Hepatic stellate cell (primary cell): Measurements from ENCODE around the gene MACROD2.

Source experiments
- DNase-seq: peaks from one replicate; pipeline ENCODE4 v3.0.0; 2011; ENCODE audit warnings: low spot score

Gene MACROD2

DNA sequence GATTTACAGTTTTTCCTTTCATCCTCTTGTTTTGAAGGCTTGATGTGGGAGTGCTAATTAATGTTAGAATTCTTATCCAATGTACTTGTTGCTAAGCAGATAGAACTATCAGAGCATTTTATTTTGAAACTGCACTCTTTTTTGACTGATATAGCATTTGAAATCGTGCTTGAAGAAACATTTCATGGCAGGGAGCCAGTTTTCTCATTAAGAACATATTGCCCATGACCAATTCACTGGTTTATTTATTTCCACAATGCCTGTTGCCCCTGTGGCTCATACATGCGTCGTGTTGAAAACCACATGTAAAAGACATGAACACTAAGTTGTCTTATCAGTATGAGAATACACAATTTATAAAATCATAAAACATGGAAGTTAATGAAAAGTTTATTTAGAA, 821.8 kb downstream of the MACROD2 start:
- DNase-seq = no peak

DNA sequence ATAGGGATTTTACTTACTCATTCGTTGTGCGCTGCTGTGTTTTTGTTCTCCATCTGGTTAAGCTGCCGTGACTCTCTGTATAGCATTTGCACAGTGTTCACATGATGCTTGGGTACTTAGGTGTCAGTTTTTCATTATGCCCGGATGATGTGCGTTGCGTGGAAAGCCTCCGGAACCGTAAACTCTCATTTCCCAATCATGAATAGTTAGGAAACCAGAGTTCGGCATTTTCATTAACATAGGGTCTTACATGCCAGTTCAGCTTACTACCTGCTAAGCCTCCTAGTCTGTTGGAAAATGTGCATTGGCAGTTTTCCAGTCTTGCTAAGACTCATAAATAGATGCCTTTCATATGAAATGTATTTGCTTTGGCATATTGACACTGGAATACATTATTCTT, 825.5 kb downstream of the MACROD2 start:
- no peak for DNase-seq

DNA sequence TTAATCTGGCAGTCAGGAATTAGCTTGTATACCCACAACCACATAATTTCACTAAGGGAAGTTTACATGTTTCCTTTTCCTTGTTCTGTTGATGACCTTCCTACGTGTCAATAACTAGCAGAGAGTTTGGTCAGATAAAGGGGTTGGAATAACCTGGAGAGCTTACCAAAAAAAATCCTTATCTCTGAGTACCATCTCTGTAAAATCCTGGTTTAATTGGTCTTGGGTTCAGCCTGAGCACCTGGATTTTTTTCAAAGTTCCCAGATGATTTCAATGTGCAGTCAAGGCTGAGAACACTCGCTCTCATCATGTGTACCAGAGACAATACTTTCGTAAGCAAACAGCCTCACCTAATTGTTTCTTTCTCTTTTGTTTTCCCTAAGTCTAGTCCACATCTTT, 825.9 kb downstream of the MACROD2 start:
- no peak for DNase-seq

DNA sequence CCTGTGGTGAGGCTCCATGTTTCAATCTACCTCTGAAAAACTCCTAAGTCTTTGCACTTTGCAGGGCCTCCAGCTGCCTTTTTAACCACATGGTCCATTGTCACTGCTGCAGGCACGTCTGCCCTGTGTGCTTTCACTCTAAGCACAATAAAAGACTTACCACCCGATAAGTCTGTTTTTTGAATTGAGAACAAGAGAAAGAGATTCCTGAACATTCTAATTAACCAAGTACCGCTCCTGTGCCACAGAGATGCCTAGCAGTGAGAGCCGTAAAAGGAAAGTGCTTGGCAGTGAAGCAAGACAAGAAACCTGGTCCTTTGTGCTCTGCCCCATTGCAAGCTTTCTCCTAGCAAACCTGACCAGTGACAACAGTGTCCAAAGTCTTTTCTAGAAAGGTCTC, 829.7 kb downstream of the MACROD2 start:
- no peak for DNase-seq

DNA sequence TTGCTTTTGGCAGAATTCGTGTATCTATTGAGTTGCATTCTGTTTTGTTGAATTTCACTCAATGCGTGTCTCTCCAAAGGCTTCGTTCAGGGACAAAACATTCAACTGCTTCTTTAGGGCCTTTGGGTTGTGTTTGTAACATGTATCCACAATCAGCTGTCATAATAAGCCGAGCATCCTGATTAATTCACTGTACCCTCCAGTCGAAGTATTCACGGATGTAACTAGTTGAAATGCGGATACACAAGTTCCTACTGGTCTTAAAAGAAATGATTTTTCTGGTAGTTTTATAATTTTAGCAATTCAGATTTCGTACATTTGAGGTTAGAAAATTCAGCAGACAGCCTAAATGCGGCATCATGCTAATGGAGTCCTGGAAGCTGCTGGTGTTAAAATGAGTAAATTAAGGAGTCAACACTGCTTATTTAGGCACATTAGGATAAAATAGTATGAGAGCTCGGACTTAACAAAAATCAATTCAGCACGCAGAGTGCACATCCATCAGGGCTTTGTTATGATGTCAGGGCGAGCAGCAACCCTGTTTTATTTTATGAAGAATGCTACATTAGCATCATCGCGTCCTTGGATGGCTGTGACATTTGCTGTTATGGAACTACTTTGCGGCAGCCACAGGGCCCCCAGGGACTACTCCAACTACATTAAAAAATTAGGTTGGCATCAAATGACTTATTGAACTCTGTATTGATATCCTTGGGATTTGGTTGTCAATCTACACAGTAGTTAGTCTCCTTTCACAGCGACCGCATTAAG, 831.4 kb downstream of the MACROD2 start:
- DNase-seq = no peak

DNA sequence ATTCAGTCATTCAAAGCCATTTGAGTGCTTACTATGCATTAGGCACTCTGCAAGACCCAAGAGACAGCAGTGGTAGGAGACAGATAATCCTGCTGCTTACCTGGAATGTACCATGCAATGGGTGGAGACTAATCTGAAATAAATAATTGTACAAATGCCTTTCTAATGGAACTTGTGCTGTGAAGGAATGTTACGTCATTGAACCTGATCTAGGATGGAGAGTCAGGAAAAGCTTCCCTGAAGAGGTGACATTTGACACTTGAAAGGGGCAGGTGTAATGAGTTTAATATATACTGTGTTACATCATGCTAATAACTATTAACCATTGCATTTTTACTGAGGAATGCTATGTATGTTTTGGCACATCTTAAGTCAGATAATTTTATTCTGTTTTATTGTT, 833.1 kb downstream of the MACROD2 start:
- no peak for DNase-seq

DNA sequence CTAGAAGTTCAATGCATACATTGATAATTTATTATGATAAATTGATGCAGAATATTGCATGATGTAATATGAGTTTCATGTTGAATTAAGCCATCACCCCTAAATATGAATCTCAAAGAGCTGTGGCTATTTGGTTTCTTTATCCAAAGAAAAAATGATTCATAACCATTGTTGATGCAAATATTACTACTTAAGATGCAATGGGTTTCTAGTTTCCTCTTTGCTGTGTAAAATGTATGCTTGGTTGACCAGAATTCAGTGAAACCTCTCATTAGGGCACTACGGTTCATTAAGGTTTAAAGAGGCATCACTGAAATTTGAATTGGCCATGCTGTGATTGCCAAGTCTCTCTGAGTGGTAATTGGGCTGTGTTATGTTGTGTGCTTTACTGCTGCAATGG, 834.6 kb downstream of the MACROD2 start:
- no peak for DNase-seq

DNA sequence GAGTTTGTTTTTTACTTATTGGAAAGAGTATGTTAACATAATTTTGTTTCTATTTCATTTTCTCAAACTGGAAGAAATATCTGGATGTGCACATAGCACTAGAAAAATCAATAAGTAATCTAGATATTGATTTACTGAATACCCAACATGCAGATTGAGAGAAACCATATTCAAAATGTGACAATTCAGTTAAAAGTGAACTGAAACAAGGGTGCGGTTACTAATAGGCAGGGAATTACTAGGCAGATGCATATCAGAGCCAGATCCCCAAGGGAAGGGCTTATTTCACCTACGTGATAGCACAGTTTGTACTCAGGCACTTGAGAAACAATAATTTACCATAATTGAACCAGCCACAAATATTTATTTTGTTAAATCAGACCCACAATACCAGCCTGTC, 835.1 kb downstream of the MACROD2 start:
- DNase-seq = no peak

DNA sequence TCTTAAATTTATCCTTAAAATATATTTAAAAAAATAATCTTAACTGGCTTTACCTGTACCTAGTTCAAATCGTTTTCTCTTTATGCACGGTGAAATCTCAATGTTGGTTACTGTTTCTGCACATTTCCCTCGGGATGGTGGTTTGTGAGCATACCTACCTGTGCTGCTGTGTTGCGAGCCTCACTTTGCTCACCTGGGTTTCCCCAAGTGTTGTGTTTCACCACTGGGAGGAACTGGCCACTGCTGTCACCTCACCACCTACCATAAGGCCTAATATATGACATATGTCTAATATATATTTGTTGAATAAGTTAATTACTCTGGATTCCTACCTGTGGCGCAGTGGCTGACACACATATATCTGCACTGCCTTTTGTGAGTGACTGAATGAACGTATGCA, 835.6 kb downstream of the MACROD2 start:
- DNase-seq = no peak

DNA sequence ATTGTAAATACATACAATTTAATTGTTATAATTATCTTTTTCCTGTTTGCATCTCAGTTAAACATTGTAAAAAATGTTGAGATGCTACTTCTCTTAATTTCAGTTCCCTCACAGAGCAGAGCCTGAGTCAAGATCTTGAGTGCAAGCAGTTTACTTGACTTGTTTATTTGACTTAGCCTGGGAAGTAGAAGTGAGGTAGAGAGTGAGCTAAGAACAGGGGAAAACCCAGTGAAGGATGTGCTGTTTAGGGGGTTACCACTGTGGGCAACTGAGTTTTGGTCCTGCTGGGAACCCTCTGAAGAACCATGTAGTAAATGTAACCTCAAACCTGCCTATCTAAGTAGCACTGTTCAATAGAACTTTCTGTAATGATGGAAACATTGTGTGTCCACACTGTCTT, 837.3 kb downstream of the MACROD2 start:
- no peak for DNase-seq

DNA sequence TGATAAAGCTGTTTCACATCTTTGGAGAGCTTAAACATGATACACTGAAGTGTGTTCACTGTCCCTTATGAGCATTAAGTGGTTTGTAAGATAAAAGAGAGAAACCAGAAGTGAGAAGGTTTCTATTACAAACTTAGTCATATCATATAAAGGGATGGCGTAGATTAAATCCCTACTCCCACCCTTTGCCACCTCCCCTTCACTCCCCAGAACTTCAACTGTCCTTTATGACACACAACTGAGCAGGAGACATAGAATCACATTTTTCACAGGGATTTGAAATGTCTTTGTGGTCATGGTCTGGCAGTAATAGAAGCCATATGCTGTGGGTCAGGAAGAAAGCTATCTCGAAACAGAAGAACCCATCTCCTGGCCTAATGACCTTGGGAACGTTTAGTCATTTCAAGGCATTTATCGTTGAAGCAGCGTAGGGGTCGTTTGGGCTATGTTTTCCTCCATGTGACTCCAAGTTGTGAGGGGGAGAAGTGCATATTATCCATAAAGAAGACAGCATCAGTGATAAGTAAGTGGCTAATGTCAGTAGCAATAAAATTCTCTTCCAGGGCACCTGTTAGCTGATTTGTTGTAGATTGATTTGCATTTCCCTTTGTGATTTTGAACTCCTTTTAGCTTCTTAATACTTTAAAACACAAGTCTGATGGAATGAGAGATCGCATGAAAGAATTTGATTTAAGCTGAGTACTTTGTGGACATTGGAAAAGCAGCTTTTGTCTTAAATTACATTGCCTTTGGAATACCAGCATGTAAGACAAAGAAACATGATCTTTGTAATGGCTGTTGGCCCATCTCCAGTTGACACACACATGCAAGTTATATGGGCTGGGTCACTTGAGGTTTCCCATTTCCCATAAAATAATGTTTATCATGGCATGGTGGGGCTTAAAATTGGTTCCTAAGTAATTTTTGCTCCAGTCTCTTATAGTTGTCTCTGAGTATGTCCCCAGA, 843.6 kb downstream of the MACROD2 start:
- no peak for DNase-seq

DNA sequence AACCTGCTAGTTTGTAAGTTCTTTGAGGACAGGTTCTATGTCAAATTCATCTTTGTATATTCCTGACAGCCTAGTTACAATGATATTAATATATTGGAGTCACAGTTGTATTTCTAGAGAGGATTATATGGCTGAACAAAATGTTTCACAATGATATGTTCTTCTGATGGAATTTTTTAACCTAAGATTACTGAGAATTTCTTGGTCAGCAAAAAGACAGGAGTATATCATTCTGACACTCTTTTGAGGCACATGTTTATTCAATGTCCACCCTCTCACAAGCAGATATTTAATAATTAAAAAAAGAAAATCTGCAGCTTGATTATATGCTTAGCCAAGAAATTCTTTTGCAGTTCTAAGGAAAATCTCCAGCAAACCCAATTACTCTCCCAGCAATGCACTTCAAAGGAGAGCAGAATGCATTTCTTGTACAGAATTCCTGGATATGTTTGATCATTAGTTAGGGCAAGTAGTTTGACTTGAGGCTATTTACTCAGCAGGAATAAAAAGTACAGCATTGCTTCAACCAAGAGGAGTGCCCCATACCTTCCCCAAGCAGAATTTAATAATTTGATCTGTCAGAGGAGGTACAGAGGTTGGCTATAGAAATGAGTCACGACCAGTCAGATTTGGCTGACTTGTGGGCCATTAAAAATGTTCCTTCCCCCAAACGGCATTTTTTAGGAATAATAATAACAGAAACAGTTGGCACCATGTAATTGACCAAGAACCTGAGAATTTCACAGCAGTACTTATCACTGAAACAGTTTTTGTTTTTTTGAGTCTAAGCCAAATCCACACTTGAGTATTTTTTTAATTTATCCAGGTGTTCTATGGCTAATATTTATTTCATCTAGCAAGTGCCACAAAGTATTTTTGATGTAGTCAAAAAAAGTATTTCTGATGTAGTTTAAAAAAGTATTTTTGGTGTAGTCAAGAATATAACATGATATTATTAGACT, 850.2 kb downstream of the MACROD2 start:
- no peak for DNase-seq

DNA sequence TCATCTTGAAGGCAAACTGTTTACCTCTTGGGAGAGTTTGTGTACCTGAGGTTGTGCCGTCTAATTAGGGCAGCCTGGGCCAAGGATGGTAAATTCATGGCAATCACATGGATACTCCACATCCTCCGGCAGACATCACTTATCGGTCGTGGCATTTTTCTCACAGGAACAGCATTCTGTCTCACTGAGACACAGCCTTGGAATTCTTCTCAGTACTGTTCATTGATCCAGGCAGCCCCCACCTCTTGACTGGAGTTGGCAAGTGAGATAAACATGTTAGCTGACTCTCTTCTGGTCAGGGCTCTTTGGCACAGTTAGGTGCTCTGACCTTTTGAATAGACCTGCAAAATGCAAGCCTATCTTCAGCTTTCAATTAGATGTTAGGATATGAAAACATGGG, 853.5 kb downstream of the MACROD2 start:
- no peak for DNase-seq

DNA sequence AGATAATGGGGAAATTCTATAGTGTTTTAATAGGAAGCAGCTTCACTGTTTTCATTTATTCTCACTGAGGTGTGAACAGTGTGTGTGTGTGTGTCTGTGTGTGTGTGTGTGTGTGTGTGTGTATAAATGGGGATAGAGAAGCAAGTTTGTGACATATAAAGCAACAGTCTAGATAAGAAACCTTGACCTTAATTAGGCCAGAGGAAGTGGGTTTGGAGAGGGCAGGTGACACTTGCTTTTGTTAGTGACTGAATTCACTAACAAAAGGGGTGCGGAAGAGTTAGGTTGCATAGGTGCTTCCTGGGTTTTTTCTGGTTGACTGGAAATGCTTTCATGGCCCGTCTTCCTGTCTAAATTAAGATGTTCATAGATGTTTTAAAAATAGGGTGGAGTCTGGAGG, 857.8 kb downstream of the MACROD2 start:
- no peak for DNase-seq

DNA sequence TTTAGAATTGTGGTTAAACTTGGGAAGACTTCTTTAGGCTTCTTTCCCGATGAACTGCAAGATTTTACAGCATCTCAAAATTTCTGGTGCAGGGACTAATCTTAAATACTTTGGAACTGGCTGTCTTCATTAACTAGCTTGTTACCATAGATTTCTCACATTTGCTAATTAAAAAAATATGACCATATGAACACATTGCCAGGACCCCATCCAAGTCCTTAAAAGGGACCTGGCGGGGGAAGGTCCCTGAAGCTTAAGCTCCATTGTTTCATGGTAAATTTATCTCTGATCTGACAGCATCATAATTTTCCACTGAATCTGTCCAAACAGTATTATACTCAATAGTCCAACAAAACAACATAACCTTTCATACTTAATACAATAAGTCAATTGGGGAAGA, 859.9 kb downstream of the MACROD2 start:
- no peak for DNase-seq

DNA sequence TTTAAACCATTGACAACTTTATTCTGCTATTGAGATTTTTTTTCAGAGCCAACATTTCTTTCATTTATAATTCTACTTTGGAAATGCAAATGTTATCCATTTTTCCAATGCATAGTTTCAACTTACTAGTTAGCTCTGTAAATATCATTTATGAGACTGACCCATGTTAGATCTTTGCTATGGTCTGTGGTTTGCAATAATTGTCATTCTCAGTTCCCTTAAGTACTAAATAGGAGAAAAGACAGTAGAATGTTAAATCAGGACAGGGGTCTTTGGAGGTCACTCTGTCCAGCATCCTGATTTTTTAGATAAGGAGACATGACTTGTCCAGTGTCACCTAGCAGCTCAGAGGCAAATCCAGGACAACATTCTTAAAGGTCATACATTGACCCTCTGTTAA, 864.3 kb downstream of the MACROD2 start:
- DNase-seq = no peak

DNA sequence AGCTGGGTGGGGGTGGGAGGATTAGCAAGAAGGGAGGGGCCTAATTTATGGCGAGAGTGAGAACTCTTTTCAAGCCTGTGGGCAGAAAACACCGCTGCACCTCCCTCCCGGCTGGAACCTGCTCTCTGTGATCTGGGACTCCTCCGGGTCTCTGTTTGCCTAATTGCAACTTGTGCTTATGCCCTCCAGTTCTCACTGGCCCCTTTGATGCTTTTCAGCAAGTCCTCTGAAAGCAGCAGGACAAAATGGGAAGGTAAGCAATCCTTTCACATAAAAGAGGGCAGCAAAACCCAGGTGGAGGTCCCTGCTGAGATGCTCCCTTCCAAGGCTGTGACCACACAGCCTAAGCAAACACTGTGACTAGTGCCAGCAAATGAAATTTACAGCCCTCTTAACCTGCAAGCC, 865.1 kb downstream of the MACROD2 start:
- no peak for DNase-seq

DNA sequence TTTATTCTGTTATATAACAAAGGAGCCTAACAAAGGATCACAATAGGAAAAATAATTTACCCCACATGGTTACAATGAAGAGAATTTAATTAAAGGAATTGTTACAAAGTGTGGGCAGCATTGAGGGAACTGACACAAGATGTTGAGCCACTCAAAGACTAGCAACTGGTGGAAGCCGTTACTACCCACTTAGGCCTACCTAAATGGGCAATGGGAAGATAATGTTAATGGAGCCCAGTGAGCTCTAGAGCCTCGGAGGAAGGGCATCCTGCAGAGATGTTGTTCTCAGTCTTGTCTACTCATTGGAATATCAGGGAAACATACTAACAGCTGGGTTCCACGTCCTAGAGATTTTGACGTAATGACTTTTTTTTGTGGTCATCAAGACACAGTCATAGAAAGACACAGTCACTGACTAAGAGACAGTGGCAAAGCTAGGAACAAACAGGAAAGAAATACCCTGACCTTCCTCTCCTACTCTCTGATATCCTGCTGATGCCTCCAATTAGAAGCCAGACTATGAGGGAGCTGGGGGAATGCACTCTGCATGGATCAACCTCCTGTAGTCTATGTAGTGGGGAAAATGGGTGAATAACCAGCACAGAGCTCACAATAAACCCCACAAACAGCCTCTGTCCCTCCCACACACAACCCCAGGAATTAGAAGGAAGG, 865.8 kb downstream of the MACROD2 start:
- DNase-seq = no peak

DNA sequence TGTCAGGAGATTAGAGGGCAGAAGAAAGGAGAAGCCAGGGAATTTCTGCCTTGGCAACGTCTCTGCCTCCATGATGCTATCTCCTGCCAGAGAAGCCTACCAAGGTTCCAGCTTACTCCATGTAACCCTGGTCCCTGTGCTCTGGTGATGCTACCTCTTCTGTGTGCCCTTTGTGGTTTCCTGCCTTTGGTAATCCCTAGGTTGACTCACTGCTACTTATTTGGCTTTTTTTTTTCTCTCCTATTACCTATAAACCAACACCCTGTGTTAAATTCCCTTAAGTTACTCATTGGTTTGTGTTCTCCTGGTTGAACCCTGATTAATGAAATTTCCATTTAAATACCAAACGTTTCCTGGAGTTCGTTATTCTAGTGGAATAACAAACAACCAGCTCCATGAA, 869.9 kb downstream of the MACROD2 start:
- DNase-seq = no peak

DNA sequence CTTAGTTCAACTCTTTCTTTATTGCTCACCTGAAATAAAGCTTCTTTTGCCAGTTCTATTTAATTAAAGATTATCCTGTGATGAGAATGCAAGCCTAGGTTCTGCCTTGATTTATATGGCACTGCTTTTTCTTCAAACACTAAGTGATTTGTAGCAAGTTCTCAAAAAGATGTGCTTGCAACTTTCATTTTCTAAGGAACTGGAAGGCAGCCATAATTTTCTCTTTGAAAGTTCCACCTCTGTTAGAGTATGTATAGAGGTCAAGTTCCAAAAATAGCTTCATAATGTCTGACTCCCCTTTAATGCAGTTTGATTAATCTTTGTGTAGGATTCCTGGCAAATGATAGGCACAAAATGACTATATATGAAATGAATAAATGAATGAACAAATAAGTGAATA, 870.4 kb downstream of the MACROD2 start:
- no peak for DNase-seq

DNA sequence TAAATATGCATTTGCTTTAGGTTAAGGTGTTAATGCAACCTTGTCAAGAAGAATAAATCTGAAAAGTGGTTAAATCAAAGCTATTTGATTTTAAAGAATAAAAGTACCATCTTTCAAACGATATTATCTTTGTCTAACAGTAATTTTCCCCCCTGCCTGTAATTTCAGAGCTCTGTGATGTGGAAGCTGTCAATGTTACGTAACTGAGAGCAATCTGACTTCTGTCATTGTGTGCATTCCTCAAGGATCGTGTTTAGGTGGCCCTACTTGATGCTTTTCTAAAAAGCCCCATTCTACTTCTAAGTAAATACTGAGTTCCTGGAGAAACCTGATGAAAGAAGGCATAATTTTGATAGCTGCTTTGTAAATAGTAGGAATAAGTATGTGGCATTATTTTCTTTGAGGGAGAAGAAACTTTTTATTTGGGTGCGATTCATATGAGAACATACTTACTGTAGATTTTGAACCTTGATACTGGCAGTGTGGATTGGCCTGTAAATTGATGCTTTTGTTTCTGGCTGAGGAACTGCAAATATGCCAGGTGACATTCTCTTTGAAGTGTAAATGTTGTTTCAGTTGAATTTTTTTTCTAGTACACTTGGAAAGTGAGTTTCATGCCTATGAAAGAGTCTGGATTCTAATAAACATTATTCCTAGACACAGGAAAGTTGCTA, 871.7 kb downstream of the MACROD2 start:
- no peak for DNase-seq
